K562 (cell line): ENCODE results near the gene TSPOAP1. TPM values are rescaled to one million over a fixed set of nuclear protein-coding genes. Genes with fewer than 3 reads are reported as not detected.

Source experiments
- BCL6 ChIP-seq: fragments of 250-450 bp; sonication (Bioruptor Pico); IDR thresholded peaks from 2 replicates; pipeline ENCODE4 v1.4.0; 2020
- FIP1L1 ChIP-seq: fragments of 200-400 bp; formaldehyde crosslinking; IDR thresholded peaks from 2 replicates; pipeline ENCODE4 v1.6.1; 2018; ENCODE audit warnings: mild to moderate bottlenecking, low read depth, low read length; ENCODE audit not compliant: poor library complexity, severe bottlenecking
- GTF2E2 ChIP-seq: fragments of 200-800 bp; sonication (Bioruptor generic); IDR thresholded peaks from 2 replicates; pipeline ENCODE4 v1.6.1; 2016; ENCODE audit warnings: missing genetic modification characterization, missing compliant biosample characterization
- SIN3A ChIP-seq, 2 experiments: fragments of 150-350 bp in 1 of 2; IDR thresholded peaks; 2 replicates each; pipeline ENCODE4 v1.6.1; 2011 to 2016; ENCODE audit warnings: borderline replicate concordance in 2 of 2, low read depth in 2 of 2, low read length in 2 of 2, mild to moderate bottlenecking in 2 of 2, moderate library complexity in 2 of 2; ENCODE audit not compliant: control insufficient read depth in 1 of 2
- TGIF2 ChIP-seq: sonication (generic); formaldehyde crosslinking; IDR thresholded peaks from 2 replicates; pipeline ENCODE4 v1.8.1; 2022; ENCODE audit warnings: mild to moderate bottlenecking, missing genetic modification reagents, moderate library complexity
- ZNF3 ChIP-seq: fragments of 250-450 bp; sonication (Bioruptor Pico); IDR thresholded peaks from 2 replicates; pipeline ENCODE4 v1.5.0; 2021; ENCODE audit warnings: mild to moderate bottlenecking, moderate library complexity
- ZNF436 ChIP-seq: fragments of 250-450, 450-650 bp; sonication (Bioruptor Pico); formaldehyde crosslinking; IDR thresholded peaks from 2 replicates; pipeline ENCODE4 v1.7.0; 2020; ENCODE audit warnings: mild to moderate bottlenecking
- polyA plus RNA-seq, 8 experiments: library from polyadenylated mRNA; depleted of rRNA in 4 of 8; stranded (reverse) in 5 of 8; unstranded in 3 of 8; fragments of >200 nt; fragmentation: Nextera tagmentation in 2 of 8; fragmentation: Illumina TruSeq in 1 of 8; extraction: Ambion mirVana in 2 of 8; extraction: Trizol in 1 of 8; gene quantifications; 2 replicates each; pipeline versions ENCODE4 v1.2.1 to v1.2.3, GENCODE V29; 2011 to 2014; ENCODE audit warnings: inconsistent platforms in 1 of 8, missing spikeins in 1 of 8
- total RNA-seq, 7 experiments: library from RNA; depleted of rRNA in 6 of 7; stranded (reverse); fragments of >200 nt in 6 of 7; fragmentation: Illumina TruSeq in 2 of 7; extraction: Trizol in 2 of 7; gene quantifications; 2 replicates each; pipeline versions ENCODE4 v1.2.1 to v1.2.3, GENCODE V29; 2011 to 2021; ENCODE audit warnings: low replicate concordance in 1 of 7
- TF ChIP-seq, protein P1 (sequence below), 2 experiments: fragments of 450-650 bp; IDR thresholded peaks; 2 replicates each; pipeline ENCODE4 v1.6.1; 2018; ENCODE audit warnings: mild to moderate bottlenecking in 2 of 2, low read depth in 1 of 2; ENCODE audit not compliant: partially characterized antibody in 2 of 2
- TF ChIP-seq, protein P2 (sequence below): fragments of 250-450 bp; sonication (Bioruptor Pico); IDR thresholded peaks from 2 replicates; pipeline ENCODE4 v1.4.0; 2020; ENCODE audit warnings: mild to moderate bottlenecking, moderate library complexity
- TF ChIP-seq, protein P3 (sequence below): fragments of 450-650 bp; IDR thresholded peaks from 2 replicates; pipeline ENCODE4 v1.6.1; 2017; ENCODE audit warnings: antibody characterized with exemption
- TF ChIP-seq, protein P4 (sequence below), 2 experiments: fragments of 200-800 bp in 1 of 2; sonication (Bioruptor generic) in 1 of 2; sonication (generic) in 1 of 2; formaldehyde crosslinking in 1 of 2; IDR thresholded peaks in 1 of 2; conservative IDR thresholded peaks in 1 of 2; 2 replicates each; pipeline versions ENCODE4 v1.5.0 to v1.6.1; 2016 to 2020; ENCODE audit warnings: missing compliant biosample characterization in 1 of 2, missing genetic modification characterization in 1 of 2, missing genetic modification reagents in 1 of 2
- TF ChIP-seq, protein P5 (sequence below): fragments of 450-650 bp; formaldehyde crosslinking; IDR thresholded peaks from 2 replicates; pipeline ENCODE4 v1.4.0; 2020; ENCODE audit warnings: mild to moderate bottlenecking, moderate library complexity

TSPOAP1 gene
- total and polyA plus RNA-seq, 9 of the 15 experiments (the other 6 are each of a cell fraction or from before 2014, with no cell fraction given) = 0.87 to 3.9 (median 1.8) TPM; not detected in 2

DNA sequence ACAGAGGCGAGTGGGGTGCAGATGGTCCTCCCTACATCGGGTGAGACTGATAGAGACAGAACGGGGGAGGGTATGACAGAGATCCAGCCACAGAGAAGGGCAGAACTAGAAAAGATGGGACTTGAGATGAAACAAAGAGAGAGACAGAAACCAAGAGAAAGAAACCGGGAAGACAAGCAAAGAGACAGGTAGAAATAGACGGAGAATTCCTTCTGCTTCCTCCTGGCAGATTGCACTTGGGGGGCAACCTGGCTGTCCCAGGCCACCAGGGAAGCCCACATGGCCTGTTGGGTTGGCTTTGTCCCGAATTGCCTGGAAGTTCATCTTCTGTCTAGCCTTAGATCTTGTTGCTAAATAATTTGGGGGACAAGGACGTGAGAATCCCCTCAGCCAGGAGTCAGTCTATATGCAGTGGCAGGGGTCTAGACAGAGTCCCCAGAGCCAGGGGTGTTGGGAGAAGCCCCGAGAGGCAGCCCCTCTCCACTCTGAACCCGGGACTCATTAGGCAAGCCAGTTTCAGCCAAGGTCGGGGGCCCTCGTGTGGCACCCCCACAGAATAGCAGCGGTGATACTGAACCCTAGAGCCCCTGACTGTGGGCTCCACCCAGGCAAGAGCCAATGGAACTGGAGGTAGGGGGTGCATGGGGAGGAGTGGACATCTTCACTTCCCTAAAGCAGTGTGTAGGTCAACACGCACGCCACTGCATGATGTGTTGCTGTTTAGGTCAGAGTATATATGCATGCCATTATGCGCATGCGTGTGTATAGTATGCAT is 627 bp upstream of the TSPOAP1 start (continued):
- TF ChIP-seq, protein P1, sequence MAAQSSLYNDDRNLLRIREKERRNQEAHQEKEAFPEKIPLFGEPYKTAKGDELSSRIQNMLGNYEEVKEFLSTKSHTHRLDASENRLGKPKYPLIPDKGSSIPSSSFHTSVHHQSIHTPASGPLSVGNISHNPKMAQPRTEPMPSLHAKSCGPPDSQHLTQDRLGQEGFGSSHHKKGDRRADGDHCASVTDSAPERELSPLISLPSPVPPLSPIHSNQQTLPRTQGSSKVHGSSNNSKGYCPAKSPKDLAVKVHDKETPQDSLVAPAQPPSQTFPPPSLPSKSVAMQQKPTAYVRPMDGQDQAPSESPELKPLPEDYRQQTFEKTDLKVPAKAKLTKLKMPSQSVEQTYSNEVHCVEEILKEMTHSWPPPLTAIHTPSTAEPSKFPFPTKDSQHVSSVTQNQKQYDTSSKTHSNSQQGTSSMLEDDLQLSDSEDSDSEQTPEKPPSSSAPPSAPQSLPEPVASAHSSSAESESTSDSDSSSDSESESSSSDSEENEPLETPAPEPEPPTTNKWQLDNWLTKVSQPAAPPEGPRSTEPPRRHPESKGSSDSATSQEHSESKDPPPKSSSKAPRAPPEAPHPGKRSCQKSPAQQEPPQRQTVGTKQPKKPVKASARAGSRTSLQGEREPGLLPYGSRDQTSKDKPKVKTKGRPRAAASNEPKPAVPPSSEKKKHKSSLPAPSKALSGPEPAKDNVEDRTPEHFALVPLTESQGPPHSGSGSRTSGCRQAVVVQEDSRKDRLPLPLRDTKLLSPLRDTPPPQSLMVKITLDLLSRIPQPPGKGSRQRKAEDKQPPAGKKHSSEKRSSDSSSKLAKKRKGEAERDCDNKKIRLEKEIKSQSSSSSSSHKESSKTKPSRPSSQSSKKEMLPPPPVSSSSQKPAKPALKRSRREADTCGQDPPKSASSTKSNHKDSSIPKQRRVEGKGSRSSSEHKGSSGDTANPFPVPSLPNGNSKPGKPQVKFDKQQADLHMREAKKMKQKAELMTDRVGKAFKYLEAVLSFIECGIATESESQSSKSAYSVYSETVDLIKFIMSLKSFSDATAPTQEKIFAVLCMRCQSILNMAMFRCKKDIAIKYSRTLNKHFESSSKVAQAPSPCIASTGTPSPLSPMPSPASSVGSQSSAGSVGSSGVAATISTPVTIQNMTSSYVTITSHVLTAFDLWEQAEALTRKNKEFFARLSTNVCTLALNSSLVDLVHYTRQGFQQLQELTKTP (IDR thresholded peaks at IDR 0.05; ENCODE audit: low read depth in 1 of 2, partially characterized antibody in 2 of 2) = peak in 1 of 2 experiments; percentile 44
- TF ChIP-seq FIP1L1 (no peak), BCL6 (no peak), ZNF436 (CRISPR knock-in tag) (no peak), GTF2E2 (tag) (no peak; the same call in 1 of the 2 replicates), TGIF2 (CRISPR knock-in tag) (no peak), ZNF3 (CRISPR knock-in tag) (no peak), SIN3A (IDR thresholded peaks at IDR 0.05; ENCODE audit: borderline replicate concordance in 2 of 2, control insufficient read depth in 1 of 2, low read depth in 2 of 2, low read length in 2 of 2) (peak; percentile 19 to 94; a peak in 1 of 4 replicates)
- TF ChIP-seq, protein P2, sequence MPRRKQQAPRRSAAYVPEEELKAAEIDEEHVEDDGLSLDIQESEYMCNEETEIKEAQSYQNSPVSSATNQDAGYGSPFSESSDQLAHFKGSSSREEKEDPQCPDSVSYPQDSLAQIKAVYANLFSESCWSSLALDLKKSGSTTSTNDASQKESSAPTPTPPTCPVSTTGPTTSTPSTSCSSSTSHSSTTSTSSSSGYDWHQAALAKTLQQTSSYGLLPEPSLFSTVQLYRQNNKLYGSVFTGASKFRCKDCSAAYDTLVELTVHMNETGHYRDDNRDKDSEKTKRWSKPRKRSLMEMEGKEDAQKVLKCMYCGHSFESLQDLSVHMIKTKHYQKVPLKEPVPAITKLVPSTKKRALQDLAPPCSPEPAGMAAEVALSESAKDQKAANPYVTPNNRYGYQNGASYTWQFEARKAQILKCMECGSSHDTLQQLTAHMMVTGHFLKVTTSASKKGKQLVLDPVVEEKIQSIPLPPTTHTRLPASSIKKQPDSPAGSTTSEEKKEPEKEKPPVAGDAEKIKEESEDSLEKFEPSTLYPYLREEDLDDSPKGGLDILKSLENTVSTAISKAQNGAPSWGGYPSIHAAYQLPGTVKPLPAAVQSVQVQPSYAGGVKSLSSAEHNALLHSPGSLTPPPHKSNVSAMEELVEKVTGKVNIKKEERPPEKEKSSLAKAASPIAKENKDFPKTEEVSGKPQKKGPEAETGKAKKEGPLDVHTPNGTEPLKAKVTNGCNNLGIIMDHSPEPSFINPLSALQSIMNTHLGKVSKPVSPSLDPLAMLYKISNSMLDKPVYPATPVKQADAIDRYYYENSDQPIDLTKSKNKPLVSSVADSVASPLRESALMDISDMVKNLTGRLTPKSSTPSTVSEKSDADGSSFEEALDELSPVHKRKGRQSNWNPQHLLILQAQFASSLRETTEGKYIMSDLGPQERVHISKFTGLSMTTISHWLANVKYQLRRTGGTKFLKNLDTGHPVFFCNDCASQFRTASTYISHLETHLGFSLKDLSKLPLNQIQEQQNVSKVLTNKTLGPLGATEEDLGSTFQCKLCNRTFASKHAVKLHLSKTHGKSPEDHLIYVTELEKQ (CRISPR knock-in tag) = no peak
- TF ChIP-seq, protein P3, sequence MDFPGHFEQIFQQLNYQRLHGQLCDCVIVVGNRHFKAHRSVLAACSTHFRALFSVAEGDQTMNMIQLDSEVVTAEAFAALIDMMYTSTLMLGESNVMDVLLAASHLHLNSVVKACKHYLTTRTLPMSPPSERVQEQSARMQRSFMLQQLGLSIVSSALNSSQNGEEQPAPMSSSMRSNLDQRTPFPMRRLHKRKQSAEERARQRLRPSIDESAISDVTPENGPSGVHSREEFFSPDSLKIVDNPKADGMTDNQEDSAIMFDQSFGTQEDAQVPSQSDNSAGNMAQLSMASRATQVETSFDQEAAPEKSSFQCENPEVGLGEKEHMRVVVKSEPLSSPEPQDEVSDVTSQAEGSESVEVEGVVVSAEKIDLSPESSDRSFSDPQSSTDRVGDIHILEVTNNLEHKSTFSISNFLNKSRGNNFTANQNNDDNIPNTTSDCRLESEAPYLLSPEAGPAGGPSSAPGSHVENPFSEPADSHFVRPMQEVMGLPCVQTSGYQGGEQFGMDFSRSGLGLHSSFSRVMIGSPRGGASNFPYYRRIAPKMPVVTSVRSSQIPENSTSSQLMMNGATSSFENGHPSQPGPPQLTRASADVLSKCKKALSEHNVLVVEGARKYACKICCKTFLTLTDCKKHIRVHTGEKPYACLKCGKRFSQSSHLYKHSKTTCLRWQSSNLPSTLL = no peak
- TF ChIP-seq, protein P4, sequence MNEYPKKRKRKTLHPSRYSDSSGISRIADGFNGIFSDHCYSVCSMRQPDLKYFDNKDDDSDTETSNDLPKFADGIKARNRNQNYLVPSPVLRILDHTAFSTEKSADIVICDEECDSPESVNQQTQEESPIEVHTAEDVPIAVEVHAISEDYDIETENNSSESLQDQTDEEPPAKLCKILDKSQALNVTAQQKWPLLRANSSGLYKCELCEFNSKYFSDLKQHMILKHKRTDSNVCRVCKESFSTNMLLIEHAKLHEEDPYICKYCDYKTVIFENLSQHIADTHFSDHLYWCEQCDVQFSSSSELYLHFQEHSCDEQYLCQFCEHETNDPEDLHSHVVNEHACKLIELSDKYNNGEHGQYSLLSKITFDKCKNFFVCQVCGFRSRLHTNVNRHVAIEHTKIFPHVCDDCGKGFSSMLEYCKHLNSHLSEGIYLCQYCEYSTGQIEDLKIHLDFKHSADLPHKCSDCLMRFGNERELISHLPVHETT (CRISPR knock-in tag; conservative IDR thresholded peaks at IDR 0.05 in 1 of 2, IDR thresholded peaks at IDR 0.05 in 1 of 2) = no peak
- TF ChIP-seq, protein P5, sequence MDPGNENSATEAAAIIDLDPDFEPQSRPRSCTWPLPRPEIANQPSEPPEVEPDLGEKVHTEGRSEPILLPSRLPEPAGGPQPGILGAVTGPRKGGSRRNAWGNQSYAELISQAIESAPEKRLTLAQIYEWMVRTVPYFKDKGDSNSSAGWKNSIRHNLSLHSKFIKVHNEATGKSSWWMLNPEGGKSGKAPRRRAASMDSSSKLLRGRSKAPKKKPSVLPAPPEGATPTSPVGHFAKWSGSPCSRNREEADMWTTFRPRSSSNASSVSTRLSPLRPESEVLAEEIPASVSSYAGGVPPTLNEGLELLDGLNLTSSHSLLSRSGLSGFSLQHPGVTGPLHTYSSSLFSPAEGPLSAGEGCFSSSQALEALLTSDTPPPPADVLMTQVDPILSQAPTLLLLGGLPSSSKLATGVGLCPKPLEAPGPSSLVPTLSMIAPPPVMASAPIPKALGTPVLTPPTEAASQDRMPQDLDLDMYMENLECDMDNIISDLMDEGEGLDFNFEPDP = peak; percentile 86; the same call in 1 of the 2 replicates
